ENCODE results near the gene NEUROD2.

NEUROD2 gene

GRCh38 chr17:39602533-39603303 lies 5.0 kb downstream of the NEUROD2 start:
- Histone ChIP-seq H3K27ac (ENCODE audit: low read depth in 2 of 2, low read length in 2 of 2) (no peak overlapping the region), H3K9ac (ENCODE audit: low read depth in 1 of 2, low read length in 2 of 2) (no peak overlapping the region), H3K9me3 (ENCODE audit: control insufficient read depth in 2 of 2, low read length in 2 of 2) (no peaks in the 10 kb centered on the region), H3K36me3 (ENCODE audit: control insufficient read depth in 2 of 2, insufficient read depth in 2 of 2, low read length in 2 of 2) (no peaks in the 10 kb centered on the region), H3K4me1 (ENCODE audit: control insufficient read depth in 2 of 2, insufficient read depth in 2 of 2, low read length in 2 of 2) (peaks cover 6 to 11% of the 10 kb centered on the region in 2 donors), H3K4me3 (ENCODE audit: low read length in 2 of 2) (no peak overlapping the region), H3K27me3 (ENCODE audit: control insufficient read depth in 2 of 2, insufficient read depth in 2 of 2, low read length in 2 of 2) (peaks cover 75 to 87% of the 10 kb centered on the region in 2 donors)

GRCh38 chr17:39601758-39602532 lies 5.8 kb downstream of the NEUROD2 start:
- Histone ChIP-seq H3K9ac (ENCODE audit: low read depth in 1 of 2, low read length in 2 of 2) (no peak overlapping the region), H3K27me3 (ENCODE audit: control insufficient read depth in 2 of 2, insufficient read depth in 2 of 2, low read length in 2 of 2) (peaks cover 77 to 89% of the 10 kb centered on the region in 2 donors), H3K36me3 (ENCODE audit: control insufficient read depth in 2 of 2, insufficient read depth in 2 of 2, low read length in 2 of 2) (no peaks in the 10 kb centered on the region), H3K9me3 (ENCODE audit: control insufficient read depth in 2 of 2, low read length in 2 of 2) (no peaks in the 10 kb centered on the region), H3K27ac (ENCODE audit: low read depth in 2 of 2, low read length in 2 of 2) (no peak overlapping the region), H3K4me1 (ENCODE audit: control insufficient read depth in 2 of 2, insufficient read depth in 2 of 2, low read length in 2 of 2) (peaks cover 6 to 11% of the 10 kb centered on the region in 2 donors), H3K4me3 (ENCODE audit: low read length in 2 of 2) (no peak overlapping the region)

- Histone ChIP-seq H3K4me1 (ENCODE audit: control insufficient read depth in 2 of 2, insufficient read depth in 2 of 2, low read length in 2 of 2) (peaks cover 4 to 6% of the 10 kb centered on the region in 2 donors), H3K27ac (ENCODE audit: low read depth in 2 of 2, low read length in 2 of 2) (no peak overlapping the region), H3K9me3 (ENCODE audit: control insufficient read depth in 2 of 2, low read length in 2 of 2) (no peaks in the 10 kb centered on the region), H3K27me3 (ENCODE audit: control insufficient read depth in 2 of 2, insufficient read depth in 2 of 2, low read length in 2 of 2) (peaks cover 80 to 93% of the 10 kb centered on the region in 2 donors), H3K36me3 (ENCODE audit: control insufficient read depth in 2 of 2, insufficient read depth in 2 of 2, low read length in 2 of 2) (no peaks in the 10 kb centered on the region), H3K4me3 (ENCODE audit: low read length in 2 of 2) (no peak overlapping the region), H3K9ac (ENCODE audit: low read depth in 1 of 2, low read length in 2 of 2) (no peak overlapping the region)
Observed at GRCh38 chr17:39600997-39601597, 6.6 kb downstream of the NEUROD2 start.

GRCh38 chr17:39600288-39600996 lies 7.3 kb downstream of the NEUROD2 start:
- H3K36me3 ChIP-seq (ENCODE audit: control insufficient read depth in 2 of 2, insufficient read depth in 2 of 2, low read length in 2 of 2) = no peaks in the 10 kb centered on the region
- H3K9ac ChIP-seq (ENCODE audit: low read depth in 1 of 2, low read length in 2 of 2) = no peak overlapping the region
- H3K27ac ChIP-seq (ENCODE audit: low read depth in 2 of 2, low read length in 2 of 2) = no peak overlapping the region
- H3K4me3 ChIP-seq (ENCODE audit: low read length in 2 of 2) = no peak overlapping the region
- peaks cover 83 to 93% of the 10 kb centered on the region in 2 donors for H3K27me3 ChIP-seq (ENCODE audit: control insufficient read depth in 2 of 2, insufficient read depth in 2 of 2, low read length in 2 of 2)
- H3K9me3 ChIP-seq (ENCODE audit: control insufficient read depth in 2 of 2, low read length in 2 of 2) = no peaks in the 10 kb centered on the region
- no peaks in the 10 kb centered on the region for H3K4me1 ChIP-seq (ENCODE audit: control insufficient read depth in 2 of 2, insufficient read depth in 2 of 2, low read length in 2 of 2)

GRCh38 chr17:39599665-39600231 lies 8.0 kb downstream of the NEUROD2 start:
- Histone ChIP-seq H3K27me3 (ENCODE audit: control insufficient read depth in 2 of 2, insufficient read depth in 2 of 2, low read length in 2 of 2) (peaks cover 83 to 94% of the 10 kb centered on the region in 2 donors), H3K4me3 (ENCODE audit: low read length in 2 of 2) (no peak overlapping the region), H3K9me3 (ENCODE audit: control insufficient read depth in 2 of 2, low read length in 2 of 2) (no peaks in the 10 kb centered on the region), H3K36me3 (ENCODE audit: control insufficient read depth in 2 of 2, insufficient read depth in 2 of 2, low read length in 2 of 2) (no peaks in the 10 kb centered on the region), H3K9ac (ENCODE audit: low read depth in 1 of 2, low read length in 2 of 2) (no peak overlapping the region), H3K27ac (ENCODE audit: low read depth in 2 of 2, low read length in 2 of 2) (no peak overlapping the region), H3K4me1 (ENCODE audit: control insufficient read depth in 2 of 2, insufficient read depth in 2 of 2, low read length in 2 of 2) (no peaks in the 10 kb centered on the region)

- no peaks in the 10 kb centered on the region for H3K36me3 ChIP-seq (ENCODE audit: control insufficient read depth in 2 of 2, insufficient read depth in 2 of 2, low read length in 2 of 2)
- no peaks in the 10 kb centered on the region for H3K4me1 ChIP-seq (ENCODE audit: control insufficient read depth in 2 of 2, insufficient read depth in 2 of 2, low read length in 2 of 2)
- H3K9ac ChIP-seq (ENCODE audit: low read depth in 1 of 2, low read length in 2 of 2) = no peak overlapping the region
- no peak overlapping the region for H3K27ac ChIP-seq (ENCODE audit: low read depth in 2 of 2, low read length in 2 of 2)
- no peak overlapping the region for H3K4me3 ChIP-seq (ENCODE audit: low read length in 2 of 2)
- H3K9me3 ChIP-seq (ENCODE audit: control insufficient read depth in 2 of 2, low read length in 2 of 2) = no peaks in the 10 kb centered on the region
- peaks cover 83 to 94% of the 10 kb centered on the region in 2 donors for H3K27me3 ChIP-seq (ENCODE audit: control insufficient read depth in 2 of 2, insufficient read depth in 2 of 2, low read length in 2 of 2)
Observed at GRCh38 chr17:39599004-39599664, 8.6 kb downstream of the NEUROD2 start.

GRCh38 chr17:39598630-39599003 lies 9.1 kb downstream of the NEUROD2 start:
- Histone ChIP-seq H3K9me3 (ENCODE audit: control insufficient read depth in 2 of 2, low read length in 2 of 2) (no peaks in the 10 kb centered on the region), H3K9ac (ENCODE audit: low read depth in 1 of 2, low read length in 2 of 2) (no peak overlapping the region), H3K27ac (ENCODE audit: low read depth in 2 of 2, low read length in 2 of 2) (no peak overlapping the region), H3K27me3 (ENCODE audit: control insufficient read depth in 2 of 2, insufficient read depth in 2 of 2, low read length in 2 of 2) (peaks cover 78 to 89% of the 10 kb centered on the region in 2 donors), H3K4me3 (ENCODE audit: low read length in 2 of 2) (no peak overlapping the region), H3K4me1 (ENCODE audit: control insufficient read depth in 2 of 2, insufficient read depth in 2 of 2, low read length in 2 of 2) (no peaks in the 10 kb centered on the region), H3K36me3 (ENCODE audit: control insufficient read depth in 2 of 2, insufficient read depth in 2 of 2, low read length in 2 of 2) (no peaks in the 10 kb centered on the region)

- Histone ChIP-seq H3K27me3 (ENCODE audit: control insufficient read depth in 2 of 2, insufficient read depth in 2 of 2, low read length in 2 of 2) (peaks cover 78 to 88% of the 10 kb centered on the region in 2 donors), H3K9me3 (ENCODE audit: control insufficient read depth in 2 of 2, low read length in 2 of 2) (no peaks in the 10 kb centered on the region), H3K27ac (ENCODE audit: low read depth in 2 of 2, low read length in 2 of 2) (no peak overlapping the region), H3K4me1 (ENCODE audit: control insufficient read depth in 2 of 2, insufficient read depth in 2 of 2, low read length in 2 of 2) (no peaks in the 10 kb centered on the region), H3K36me3 (ENCODE audit: control insufficient read depth in 2 of 2, insufficient read depth in 2 of 2, low read length in 2 of 2) (no peaks in the 10 kb centered on the region), H3K4me3 (ENCODE audit: low read length in 2 of 2) (no peak overlapping the region), H3K9ac (ENCODE audit: low read depth in 1 of 2, low read length in 2 of 2) (no peak overlapping the region)
Observed at GRCh38 chr17:39598047-39598481, 9.7 kb downstream of the NEUROD2 start.

- Histone ChIP-seq H3K36me3 (ENCODE audit: control insufficient read depth in 2 of 2, insufficient read depth in 2 of 2, low read length in 2 of 2) (no peaks in the 10 kb centered on the region), H3K27me3 (ENCODE audit: control insufficient read depth in 2 of 2, insufficient read depth in 2 of 2, low read length in 2 of 2) (peaks cover 76 to 82% of the 10 kb centered on the region in 2 donors), H3K4me3 (ENCODE audit: low read length in 2 of 2) (no peak overlapping the region), H3K27ac (ENCODE audit: low read depth in 2 of 2, low read length in 2 of 2) (no peak overlapping the region), H3K4me1 (ENCODE audit: control insufficient read depth in 2 of 2, insufficient read depth in 2 of 2, low read length in 2 of 2) (no peaks in the 10 kb centered on the region), H3K9ac (ENCODE audit: low read depth in 1 of 2, low read length in 2 of 2) (no peak overlapping the region), H3K9me3 (ENCODE audit: control insufficient read depth in 2 of 2, low read length in 2 of 2) (no peaks in the 10 kb centered on the region)
Observed at GRCh38 chr17:39597372-39598046, 10.2 kb downstream of the NEUROD2 start.
